NCI-H146 treated with DMSO at 0.1 percent for 48 hours (cell line): ENCODE results near the gene USF3.

Source experiments
- DNase-seq: peaks from one replicate; lab custom pipeline; 2025; ENCODE audit not compliant: unreplicated experiment; lab: John Stamatoyannopoulos, UW

USF3 gene

GRCh38 chr3:113695786-113696645, at the start of gene USF3:
Gene USF3, minus strand, starts transcription at chr3:113696642. Its CDS starts 21,764 bp downstream, at chr3:113674878.
- DNase-seq = peak; percentile 51

GRCh38 chr3:113745756-113746547, 49.5 kb upstream of the USF3 start, which contains the start of gene NAA50:
Gene NAA50, minus strand, starts transcription at chr3:113746249. Its CDS starts 300 bp downstream, at chr3:113745949.
- DNase-seq = peak; percentile 94

DNA sequence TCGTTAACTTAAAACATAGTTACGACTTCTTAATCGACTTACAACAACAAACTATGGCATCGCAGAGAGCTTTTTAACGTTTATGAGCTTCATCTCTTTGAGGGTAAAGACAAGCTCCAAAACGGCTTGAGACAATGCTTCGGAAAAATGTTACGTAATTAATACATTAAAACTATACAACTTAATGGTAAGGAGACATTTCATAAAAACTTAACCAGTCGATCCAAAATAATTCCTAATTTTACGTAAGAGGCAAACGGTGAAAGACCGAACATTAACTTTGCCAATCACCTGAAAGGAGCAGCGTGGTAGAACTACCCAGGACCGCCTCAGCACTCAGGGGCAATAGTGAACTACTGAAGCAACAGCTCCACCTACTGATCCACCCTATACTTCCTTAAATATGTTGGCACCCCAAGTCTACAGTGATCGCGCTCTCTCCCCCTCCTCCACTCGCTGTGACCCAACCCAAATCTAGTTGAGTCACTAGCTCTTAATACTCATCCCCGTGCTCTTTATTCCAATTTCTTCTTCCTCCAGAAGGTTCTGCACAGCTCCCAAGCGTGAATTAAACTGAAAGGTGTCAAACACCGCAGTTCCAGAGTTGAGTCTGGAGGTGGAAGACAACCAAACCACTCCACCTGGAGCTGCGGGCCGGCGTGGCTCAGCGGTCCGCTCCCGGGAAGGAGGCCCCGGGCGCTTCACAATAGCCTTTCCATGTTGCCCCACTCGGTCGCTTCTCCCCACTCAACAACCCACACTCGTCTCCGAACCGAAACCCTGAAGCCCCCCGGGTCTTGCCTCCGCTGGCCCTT, 48.7 kb upstream of the USF3 start:
- DNase-seq = peak; percentile 79

GRCh38 chr3:113743006-113743630, 46.7 kb upstream of the USF3 start:
- DNase-seq = no peak

DNA sequence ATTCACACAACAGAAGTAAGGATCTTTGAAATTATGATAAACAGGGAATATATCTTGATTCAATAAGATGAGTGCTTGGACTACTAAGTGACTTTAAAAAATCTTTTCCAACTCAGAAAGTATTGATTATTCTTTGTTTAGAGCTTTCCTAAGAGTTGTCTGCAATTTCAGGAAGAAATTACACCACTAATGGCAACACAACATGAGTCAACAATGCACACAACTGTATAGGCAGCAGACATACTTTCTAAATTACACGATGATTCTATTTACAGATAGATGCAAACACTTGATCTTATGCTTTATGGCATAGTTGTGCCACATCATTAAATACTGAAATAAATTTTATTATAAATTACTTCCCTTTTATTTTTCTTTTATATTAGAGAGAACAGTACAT, 45.2 kb upstream of the USF3 start:
- DNase-seq = no peak

- no peak for DNase-seq
Observed at GRCh38 chr3:113741086-113741485, 44.6 kb upstream of the USF3 start.

DNA sequence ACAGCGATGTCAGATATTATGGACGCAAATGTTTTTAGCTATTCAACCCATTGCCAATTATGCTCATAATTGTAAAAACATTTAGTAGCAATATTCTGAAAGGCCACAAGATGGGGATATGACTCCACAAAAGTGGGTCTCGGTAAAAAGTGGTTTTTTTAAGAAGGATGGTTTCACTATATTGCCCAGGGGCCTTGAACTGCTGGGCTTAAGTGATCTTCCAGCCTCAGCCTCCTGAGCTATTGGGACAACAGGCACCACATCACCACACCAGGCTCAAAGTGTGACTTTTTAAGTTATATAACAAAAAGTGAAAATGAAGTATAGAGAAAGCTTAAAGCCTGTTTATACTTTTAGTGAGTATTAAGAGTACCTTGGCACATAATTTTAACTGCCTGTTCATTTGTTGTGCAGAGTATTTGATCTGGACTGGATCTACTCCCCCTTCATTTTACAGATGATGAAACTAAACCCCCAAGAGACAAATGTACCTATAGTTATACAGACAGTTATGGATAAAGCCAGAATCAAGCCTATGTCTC, 40.2 kb upstream of the USF3 start:
- DNase-seq = peak; percentile 54

DNA sequence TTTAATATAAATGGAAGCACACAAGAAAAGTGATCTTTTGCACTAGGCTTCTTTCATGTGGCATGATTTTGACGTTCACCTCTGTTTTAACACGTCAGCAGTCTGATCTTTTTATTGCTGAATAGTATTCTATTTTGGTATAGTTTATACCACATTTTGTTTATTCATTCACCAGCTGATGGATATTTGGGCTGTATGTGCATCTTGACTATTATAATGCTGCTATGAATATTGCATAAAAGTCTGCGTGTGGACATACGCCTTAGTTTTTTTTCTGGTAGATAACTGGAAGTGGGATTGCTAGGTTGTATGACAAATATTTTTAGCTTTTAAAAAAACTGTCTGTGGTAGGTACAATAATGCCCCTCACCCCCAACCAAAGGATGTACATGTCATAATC, 35.3 kb upstream of the USF3 start:
- no peak for DNase-seq

- no peak for DNase-seq
Observed at GRCh38 chr3:113730550-113730949, 34.1 kb upstream of the USF3 start.

DNA sequence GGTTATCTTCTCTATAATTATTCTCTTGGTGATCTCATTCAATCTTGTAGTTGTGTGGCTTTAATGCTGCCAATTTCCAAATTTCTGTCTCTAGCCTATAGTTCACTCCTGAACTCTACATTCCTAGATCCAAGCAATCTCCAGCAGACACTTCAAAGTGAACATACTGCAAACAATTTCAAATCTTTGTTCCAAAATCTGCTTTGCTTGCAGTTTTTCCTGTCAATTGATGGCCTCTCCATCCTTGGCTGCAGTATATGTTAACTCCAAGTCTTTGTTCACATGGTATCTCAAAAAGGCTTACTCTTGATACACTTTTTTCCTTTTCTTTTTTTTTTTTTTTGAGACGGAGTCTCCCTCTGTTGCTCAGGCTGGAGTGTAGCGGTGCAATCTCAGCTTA, 32.2 kb upstream of the USF3 start:
- no peak for DNase-seq

GRCh38 chr3:113721636-113722035, 25.2 kb upstream of the USF3 start:
- DNase-seq = no peak

GRCh38 chr3:113719758-113720157, 23.3 kb upstream of the USF3 start:
- no peak for DNase-seq

- DNase-seq = no peak
Observed at GRCh38 chr3:113719294-113719693, 22.9 kb upstream of the USF3 start.

- no peak for DNase-seq
Observed at GRCh38 chr3:113717818-113718217, 21.4 kb upstream of the USF3 start.

DNA sequence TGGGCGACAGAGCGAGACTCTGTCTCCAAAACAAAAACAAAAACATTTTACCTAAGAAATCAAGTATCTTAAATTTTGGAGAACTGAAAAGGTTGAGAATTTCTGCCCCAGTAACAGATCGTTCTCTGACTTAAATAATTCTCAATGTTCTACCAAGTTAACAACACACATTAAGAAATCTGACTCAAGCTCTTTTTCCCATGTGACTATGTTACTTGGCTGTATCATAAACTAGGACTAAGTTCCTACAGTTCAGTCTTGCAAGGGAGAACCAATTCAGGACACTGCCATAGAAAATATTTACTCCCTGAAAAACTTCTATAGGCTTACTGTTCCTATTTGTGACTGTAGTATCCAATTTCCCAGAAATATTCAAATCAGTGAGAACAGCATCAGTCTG, 20.9 kb upstream of the USF3 start:
- no peak for DNase-seq

DNA sequence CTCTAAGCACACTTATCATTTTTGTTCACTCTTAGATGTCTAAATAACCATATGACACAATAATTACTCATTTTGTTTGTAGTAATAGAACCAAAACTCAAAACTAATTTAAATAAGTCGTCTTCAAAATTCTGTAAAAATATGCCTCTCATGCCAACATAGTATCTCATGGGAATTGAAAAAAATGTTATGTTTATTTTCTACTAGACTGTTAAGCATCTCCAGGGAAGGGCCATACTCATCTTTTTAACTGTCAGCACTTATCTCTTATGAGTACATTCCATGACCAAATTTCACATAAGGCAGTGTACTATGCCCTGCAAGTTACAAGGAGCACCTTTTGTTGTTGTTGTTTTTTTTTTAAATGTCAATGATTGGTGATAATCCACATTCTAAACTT, 18.3 kb upstream of the USF3 start:
- no peak for DNase-seq

DNA sequence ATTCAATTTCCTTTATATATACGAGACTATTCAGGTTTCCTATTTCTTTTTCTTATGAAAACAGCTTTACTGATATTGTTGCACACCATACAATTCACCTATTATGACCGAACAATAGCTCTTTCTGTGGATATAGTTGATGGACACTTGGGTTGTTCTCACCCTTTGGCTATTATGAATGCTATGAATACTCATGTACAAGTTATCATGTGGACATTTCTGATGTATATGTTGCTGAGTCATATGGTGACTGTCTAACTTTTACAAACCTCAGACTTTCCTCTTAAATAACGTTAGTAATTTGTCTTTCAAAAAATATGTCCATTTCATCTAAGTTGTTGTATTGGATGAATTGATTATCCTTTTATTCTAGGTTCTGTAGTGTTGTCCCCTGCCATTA, 15.7 kb upstream of the USF3 start:
- no peak for DNase-seq

DNA sequence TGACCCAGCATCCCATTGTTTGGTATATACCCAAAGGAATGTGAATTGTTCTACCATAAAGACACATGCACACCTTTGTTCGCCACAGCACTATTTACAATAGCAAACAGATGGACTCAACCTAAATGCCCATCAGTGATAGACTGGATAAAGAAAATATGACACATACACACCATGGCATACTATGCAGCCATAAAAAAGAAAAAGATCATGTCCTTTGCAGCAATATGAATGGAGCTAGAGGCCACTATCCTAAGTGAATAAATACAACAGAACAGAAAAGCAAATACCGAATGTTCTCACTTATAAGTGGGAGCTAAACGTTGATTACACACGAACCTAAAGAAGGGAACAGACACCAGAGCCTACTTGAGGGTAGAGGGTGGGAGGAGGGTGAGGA, 11.4 kb upstream of the USF3 start:
- no peak for DNase-seq

GRCh38 chr3:113698956-113699355, 2.5 kb upstream of the USF3 start:
- no peak for DNase-seq

GRCh38 chr3:113698213-113698742, 1.8 kb upstream of the USF3 start:
- no peak for DNase-seq
